GM18520 (cell line): ENCODE results near the gene NRIP3.

Source experiments
- ATAC-seq: cut with Tn5 transposase; IDR thresholded peaks from one replicate; pipeline ENCODE4 v1.9.1; 2021; ENCODE audit not compliant: unreplicated experiment

Gene NRIP3

DNA sequence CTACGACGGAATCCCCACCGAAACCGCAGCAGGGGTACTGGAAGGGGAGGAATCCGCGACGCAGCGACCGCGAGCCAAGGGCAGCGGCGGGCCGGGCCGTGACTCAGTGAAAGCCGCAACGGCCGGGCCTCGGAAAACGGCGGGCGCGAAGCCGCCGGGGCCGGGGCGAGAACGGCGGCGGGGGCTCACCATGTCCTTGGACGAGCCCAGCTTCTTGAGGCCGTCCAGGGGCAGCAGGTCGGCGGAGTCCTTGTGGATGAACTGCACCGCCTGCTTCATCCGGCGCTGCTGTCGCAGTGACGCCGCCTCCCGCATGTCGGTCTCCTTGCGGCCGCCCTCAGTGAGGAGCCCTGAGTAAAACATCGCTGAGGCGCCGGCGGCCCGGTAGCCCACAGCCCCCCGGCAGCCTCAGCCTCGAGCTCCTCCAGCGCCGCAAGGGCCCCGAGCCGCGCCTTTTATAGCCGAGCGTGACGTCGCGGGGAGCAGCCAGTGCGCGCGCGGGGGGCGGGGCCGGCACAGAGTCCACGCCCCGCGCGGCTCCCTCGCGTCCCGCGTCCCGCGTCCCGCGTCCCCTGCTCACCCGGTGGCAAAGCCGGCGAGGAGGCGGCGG lies at the start of gene NRIP3:
Gene NRIP3, minus strand, starts transcription at position 429 of the 610 bp plus-strand sequence. Its CDS starts 66 bp downstream, at position 363.
- no peak for ATAC-seq

DNA sequence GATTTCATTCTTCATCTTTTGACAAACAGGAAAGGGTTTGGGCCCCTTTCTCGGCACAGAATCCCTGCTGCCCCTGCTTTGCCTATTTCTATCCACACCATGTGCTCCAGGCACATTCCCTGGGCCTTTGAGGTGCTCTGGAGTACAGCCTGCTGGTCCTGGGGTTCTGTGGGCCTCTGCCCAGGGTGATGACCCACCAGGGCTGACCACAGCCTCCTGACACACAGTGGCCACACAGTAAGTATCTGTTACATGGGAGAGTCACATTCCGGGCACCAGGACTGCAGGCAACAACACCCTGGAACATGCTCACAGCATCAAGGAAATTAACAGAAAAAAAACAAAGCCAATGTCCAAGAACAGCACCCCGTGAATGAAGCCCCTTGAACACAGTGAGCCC lies 48.5 kb upstream of the NRIP3 start:
- ATAC-seq, result no peak

DNA sequence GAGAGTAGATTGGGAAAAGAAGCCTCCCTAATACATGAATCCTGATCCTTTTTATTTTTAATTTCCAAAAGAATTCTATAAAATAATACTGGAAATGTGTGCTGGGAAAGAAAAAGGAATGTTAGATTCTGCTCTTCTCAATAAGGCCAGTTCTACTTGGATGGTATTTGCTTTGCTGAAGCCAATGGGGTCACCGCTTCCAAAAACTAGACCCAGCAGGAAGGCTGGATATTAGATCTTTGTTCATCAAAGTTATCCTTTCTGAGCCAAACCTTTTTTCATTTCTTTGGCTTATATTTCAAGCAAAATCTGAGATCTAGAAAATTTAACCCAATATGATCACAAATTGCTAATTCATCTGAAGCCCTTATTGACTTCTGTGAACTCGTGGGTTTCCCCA lies 46.2 kb upstream of the NRIP3 start:
- no peak for ATAC-seq

DNA sequence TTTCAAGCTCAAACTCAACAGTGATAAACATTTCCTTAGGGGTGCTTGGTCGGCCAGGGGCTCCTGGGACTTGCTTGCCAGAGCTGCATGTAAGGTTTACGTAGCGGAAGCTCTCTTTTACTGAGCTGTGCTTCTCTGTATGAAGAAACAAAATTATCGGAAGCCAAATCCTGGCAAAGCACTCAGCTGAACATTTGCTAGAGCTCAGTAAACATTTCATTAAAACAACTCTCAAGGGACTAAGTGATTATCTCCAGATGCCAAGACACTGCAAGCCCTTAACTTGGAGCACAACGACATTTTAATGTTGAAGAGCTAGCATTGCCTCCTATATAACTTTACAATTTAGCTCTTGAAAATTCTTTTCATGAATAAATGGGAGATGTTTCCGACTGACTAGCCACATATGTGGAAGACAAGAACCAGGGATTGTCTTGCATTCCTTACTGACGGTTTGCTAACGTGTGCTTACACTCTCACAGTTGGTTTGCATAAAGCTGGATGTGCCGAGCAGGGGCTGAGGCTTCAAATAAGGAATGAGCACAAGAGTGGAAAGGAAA lies 44.2 kb upstream of the NRIP3 start:
- ATAC-seq, result no peak

DNA sequence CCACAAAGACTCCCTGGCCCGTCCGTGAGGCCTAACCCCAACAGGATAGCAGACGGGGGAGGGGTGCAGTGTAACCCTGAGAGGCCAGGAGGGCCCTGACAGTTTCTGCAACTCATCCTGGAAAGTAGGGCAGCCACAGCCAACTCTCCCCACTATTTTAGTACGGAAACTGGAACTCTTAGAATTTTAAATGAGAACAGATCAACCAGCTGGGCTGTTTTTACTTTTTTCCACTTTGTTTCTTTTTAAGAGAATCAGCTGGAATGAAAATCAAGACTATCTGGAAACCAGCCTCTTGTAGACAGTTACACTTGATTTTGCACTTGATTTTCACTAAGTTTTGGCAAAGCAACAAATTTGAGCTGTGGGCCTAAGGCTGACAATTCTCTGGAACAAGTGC lies 42.7 kb upstream of the NRIP3 start:
- no peak for ATAC-seq

DNA sequence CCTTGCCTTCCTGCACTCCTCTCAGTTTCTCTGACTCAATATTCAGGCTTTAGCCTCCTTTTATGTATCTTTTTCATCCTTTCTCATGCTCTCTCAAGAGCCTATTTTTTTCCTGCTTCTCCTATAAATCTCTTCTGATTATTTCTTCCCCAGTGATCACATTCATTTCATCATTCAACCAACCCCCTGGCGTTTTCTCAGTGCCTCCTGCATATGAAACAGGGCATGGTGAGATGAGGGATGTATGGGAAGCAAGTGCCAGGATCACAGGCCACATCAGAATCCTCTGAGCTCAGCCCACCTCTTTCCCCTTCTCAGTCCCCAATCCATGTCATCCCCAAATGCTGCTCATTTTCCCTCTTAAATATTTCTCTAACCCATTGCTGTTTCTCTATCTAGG lies 38.7 kb upstream of the NRIP3 start:
- no peak for ATAC-seq

DNA sequence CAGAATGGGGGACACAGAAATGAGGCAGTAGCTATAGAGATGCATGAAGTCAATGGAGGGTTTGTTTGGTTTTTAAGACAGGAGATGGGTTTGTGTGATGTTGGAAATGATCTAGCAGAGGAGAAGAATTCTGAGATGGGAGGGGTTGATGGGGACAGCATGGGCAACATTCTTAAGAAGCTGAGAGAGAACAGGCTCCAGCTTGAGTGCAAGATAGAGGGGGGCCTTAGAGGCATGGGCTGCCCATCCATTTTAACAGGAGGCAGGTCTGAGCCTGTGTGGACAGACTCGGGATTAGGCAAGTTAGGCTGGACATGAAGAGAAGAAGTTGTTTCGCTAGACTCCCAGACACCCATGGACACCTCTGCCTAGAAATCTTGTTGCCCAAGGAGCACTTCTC lies 37.9 kb upstream of the NRIP3 start:
- ATAC-seq, result no peak

DNA sequence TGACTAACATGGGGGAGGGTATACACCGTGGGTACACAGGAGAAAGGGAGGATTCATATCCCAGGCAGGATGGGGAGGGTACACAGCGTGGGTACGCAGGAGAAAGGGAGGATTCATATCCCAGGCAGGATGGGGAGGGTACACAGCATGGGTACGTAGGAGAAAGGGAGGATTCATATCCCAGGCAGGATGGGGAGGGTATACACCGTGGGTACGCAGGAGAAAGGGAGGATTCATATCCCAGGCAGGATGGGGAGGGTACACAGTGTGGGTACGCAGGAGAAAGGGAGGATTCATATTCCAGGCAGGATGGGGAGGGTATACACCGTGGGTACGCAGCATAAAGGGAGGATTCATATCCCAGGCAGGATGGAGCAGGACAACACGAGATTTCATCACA lies 36.6 kb upstream of the NRIP3 start:
- no peak for ATAC-seq

DNA sequence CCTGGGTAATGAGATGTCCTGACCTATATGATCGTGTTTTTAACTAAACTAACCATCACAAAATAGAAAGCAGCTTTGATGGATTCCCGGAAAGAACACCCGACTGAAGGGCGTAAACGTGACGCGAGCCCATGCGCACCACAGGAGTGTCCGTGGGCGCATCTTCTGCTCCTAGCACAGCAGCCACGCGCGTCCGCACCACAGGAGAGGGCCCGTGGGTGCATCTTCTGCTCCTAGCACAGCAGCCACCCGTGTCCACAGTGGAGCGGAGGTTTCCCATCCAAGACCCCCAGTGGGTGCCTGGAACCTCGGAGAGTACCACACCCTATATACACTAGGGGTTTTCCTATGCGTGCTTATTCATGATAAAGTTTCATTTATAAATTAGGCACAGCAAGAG lies 36.1 kb upstream of the NRIP3 start:
- ATAC-seq, result no peak

DNA sequence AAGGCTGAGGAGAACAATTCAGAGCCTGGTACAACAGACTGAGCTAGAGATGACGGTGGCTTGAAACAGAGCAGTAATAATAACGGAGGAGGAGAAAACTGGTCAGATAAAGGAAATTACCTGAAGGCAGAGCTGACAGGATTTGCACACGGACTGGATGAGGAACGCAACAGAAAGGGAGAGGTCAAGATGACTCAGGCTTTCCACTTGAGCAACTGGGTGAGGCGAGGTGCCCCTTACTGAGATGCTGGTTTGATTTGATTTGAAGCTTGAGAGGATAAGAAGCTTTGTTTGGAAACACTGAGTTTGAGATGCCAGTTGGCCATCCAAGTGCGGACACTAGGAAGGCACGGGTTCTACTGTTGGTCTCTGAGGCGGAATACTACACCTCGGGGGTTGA lies 35.4 kb upstream of the NRIP3 start:
- ATAC-seq, result no peak

DNA sequence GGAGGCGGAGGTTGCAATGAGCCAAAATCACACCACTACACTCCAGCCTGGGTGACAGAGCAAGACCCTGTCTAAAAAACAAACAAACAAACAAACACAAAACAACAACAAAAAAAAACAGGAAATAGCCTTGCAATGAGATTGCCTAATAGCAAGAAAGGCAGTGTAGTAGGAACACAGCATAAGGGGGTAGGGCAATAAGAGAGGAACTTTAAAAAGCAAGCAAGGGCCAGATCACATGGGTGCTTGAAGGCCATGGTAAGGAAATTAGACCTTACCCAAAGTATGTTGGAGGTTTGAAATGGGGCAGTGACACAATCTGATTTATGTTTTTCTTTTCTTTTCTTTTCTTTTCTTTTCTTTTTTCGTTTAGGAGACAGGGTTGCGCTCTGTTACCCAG lies 34.7 kb upstream of the NRIP3 start:
- no peak for ATAC-seq

DNA sequence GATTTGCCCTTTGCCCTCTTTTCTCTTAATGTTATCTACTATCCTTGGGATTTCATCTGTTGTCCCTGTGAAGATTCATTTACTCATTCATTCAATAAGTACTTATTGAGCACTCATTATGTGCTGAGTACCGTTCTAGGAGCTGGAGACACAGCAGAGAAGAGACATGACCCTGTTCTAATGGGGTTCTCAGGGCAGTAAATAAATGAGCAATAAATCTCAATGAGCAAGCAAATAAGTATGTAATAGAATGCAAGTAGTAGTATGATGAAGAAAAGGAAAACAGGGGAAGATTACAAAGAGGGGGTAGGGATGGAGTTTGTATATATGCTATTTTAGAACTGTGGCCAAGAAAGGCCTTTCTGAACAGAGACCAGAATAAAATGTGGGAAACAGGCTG lies 34.2 kb upstream of the NRIP3 start:
- no peak for ATAC-seq

DNA sequence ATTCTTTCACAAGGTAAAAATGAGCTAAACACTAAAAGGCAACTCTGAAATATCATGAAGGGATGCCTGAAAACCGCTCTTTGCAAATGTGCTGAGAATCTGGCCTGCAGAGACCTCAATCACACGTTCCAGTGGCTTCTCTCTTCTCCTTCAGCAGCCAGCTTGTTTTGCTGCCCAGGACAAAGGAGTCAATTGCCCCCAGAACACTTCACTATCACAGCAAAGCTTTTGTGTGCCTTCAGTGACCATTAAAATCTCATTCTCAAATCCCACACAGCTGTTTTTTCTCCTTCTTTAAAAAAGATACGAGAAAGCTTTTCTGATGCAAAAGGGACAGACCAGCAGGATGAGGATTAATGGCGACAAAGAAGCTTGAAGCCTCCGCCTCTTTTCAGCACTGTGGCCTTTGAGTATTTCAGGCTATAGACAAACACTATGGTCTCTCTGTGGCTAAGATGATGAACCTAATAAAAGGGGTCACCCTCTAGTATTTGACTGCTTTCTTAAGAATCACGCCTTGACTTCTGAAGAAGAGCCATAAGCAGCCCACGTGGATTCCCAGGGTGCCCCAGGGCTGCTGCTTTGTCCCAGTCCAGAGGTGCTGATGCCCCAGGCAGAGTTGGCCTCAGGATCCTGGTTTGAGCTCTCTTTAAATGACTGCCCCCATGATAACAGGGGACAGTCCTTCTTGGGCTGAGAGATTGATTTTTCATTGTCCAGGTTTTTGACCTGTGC lies 33.4 kb upstream of the NRIP3 start:
- ATAC-seq, result no peak

DNA sequence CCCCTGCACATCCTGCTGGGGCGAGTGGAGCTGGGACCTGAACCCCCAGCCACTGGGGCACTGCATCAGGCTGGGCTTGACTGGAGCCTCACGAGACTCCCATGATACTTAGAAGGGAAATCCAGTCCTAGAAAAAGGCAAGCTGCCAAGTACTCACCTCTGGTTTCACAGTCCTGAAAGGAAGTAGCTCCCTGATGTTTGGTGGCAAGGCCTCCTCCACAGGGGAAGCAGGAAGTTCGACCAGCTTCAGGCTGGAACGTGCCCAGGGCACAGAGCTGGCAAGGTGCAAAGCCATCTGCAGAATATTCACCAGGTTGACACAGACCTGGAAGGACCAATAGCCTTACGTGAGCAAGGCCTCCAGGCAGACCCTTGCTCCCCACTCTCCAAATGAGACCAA lies 26.8 kb upstream of the NRIP3 start:
- no peak for ATAC-seq

DNA sequence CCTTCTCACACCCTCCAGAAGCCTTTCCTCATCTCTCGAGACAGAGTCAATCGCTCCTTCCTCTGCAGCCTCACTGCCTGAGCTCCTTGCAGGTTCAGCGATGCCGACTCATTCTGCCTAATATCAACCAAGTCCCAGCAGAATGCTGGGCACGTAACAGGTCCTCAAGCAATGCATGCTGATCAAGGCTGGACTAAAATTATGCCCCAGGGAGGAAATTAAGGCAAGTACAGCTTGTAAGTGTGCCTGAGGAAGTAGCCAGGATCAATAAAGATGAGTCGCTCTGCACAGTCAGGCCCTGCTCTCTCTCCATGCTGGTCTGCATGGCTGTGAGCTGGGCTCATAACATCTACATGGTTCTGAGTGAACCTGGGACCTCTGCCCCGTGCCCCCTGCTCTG lies 25.6 kb upstream of the NRIP3 start:
- no peak for ATAC-seq

DNA sequence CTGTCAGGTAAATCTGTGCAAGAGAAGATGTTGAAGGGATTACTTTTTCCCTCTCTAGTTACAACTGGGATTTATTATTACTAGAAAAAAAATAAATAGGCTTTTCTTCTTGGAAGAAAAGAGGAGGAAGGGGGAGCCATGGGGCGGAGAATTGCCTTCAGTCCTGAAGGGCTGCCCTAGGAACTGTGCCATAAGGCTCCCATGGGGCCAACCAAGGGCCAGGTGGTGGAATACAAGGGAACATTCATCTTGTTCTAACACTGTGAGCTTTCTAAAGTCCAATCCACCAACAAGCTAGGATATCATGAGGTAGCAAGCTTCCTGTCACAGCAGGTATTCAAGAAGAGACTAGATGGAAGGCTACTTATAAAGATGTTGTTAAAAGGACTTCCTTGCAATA lies 24.8 kb upstream of the NRIP3 start:
- no peak for ATAC-seq

DNA sequence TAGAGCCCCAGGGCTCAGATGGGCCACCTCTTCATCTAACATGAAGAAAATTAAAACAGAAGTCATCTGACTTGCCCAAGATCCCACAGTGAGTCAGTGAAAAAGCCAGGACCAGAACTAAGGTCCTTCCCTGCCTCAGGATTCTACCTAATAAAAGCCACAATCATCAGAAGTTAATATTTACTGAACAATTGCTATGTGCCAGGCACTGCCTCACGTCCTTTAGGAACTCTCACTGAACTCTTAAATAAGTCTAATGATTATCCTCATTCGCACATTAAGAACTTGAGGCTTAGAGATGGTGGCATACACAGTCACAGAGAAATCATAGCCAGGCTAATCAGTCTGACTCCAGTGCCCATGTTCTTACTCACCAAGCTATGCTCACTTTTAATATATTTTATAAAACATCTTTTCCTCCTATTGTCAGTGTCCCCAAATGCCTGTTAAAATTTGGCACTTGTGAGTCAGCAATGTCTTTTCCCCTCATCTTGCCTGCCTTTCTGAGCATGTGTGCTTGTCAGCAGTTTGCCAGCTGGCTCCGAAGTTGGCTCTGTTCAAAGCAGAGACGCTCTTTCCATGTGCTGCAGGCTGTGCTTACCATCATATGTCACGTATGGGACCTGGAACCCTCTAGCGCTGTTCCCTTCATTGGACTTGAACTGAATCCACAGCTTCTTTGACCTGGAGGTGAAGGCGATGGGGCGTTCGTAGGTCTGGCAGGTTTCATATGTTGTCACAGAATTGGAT lies 21.5 kb upstream of the NRIP3 start:
- no peak for ATAC-seq

DNA sequence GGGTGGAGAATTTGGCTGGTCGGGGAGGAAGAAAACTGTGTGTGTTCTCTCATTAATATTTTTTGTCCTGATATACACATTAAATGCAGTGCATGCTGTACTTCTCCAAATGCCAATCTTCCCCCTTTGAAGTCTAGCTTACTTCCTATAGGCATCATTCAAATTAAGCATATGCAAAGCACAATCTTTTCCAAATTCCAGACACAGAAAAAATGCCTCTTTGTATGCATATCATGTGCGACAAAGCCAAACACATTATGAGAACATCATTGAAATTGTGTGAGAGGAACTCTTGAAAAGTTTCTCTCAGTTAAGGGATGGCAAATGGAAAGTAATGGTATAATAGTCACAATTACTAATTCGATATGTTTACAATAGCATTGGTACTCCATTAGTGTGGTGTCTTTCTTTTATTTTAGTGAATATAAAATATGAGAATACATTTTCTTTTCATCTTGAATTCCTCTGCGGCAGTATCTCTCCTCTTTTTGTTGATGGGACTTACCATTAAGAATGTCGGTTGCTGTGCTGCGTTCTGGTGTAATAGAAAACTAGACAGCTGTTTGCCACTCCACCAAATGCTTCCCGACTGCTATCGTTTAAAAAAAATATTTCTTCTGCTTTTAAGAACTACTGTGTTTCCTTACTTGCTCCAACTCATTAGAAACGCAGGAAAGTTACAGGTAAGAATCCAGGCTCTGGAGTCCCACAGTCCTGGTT lies 19.3 kb upstream of the NRIP3 start:
- no peak for ATAC-seq

DNA sequence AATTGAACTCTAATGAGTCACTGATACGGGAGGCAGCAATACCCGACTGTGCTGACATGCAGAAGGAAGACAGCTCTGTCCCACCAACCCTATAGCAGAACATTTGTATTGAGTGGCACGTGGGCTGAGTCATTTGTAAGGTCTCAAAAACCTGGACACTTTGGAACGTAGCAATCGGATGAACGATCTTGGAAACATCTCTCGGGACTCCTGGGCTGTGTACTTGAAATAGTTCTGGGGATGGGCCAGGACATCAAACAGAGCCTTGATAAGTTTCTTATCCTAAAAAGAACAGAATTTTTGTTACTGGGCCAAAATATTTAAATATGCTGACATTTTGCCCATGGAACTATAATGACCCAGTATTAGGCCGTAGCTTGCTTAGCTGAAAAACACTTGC lies 17.1 kb upstream of the NRIP3 start:
- no peak for ATAC-seq

DNA sequence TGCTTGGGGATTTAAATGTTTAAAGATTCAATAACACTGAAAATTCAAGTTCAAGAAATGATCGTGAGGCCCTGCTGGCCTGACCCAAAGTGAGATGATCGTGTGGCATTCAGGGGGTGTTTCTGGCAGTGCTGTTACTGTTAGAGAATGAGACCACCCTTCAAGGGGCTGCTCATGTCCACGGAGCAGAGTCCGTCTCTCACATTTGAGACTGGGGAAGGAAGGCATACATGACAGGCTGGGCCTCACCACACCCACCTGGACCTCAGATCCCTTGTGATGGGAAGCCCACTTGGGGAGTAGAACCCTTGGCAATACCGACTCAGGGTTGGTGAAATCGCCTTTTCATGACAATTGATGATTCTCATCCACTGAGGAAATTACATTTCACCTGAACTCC lies 16.1 kb upstream of the NRIP3 start:
- ATAC-seq, result no peak

DNA sequence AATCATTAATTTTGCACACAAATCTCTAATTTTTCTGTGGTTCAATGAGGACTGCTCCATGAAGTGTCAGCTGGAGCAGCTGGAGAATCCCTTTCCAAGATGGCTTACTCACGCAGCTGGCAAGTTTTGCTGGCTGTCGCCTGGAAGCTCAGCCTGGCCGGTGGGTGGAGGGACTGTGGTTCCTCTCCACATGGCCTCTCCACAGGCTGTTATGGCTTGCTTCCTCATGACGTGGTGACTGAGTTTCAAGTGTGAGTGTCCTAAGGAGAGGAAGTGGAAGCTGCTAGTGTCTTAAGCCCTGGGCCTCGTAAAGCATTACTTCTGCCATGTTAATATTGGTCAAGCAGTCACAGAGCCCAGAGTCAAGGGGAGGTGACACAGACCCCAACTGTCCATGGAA lies 14.0 kb upstream of the NRIP3 start:
- ATAC-seq, result no peak
